Measurements from ENCODE around the gene IPO5. TPM values are rescaled to one million over a fixed set of nuclear protein-coding genes. Genes with fewer than 3 reads are reported as not detected.

IPO5 gene
- total RNA-seq, 1 experiment from 2014 or later = 126 TPM

DNA sequence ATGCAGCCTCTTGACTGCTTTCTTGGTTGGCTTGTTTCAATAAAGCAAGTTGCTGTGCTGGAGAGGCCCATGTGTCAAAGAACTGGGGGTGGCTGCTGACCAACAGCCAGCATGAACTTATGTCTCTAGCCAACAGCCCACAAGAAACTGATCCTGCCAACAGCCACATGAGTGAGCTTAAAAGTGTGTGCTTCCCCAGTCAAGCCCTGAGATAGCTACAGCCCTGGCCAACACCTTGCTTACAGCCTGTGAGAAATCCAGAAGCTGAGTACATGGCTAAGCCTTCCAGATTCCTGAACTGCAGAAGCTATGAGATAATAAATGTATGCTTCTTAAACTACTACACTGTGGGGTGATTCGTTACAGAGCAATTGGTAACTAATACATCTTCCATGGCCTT, 38.9 kb upstream of the IPO5 start:
- H3K4me2 ChIP-seq = no peak overlapping the region
- no peaks in the 10 kb centered on the region for H3K9me2 ChIP-seq (ENCODE audit: insufficient read depth)
- no peaks in the 10 kb centered on the region for H4K20me1 ChIP-seq (ENCODE audit: insufficient read depth)
- H3K4me1 ChIP-seq (replicated peaks; ENCODE audit: insufficient read depth) = no peaks in the 10 kb centered on the region
- POLR2A ChIA-PET (ENCODE audit: unreplicated experiment) = no interaction called here
- H2AFZ ChIP-seq = no peak overlapping the region
- DNase-seq = no peak
- H3K27me3 ChIP-seq (ENCODE audit: insufficient read depth, low read depth) = no peaks in the 10 kb centered on the region
- H3K36me3 ChIP-seq (ENCODE audit: low read depth) = no peaks in the 10 kb centered on the region
- no peak overlapping the region for H3K27ac ChIP-seq
- H3K4me3 ChIP-seq = no peak overlapping the region
- H3K9me3 ChIP-seq (ENCODE audit: insufficient read depth, low read depth) = no peaks in the 10 kb centered on the region
- CTCF ChIA-PET = no interaction called here
- H3K79me2 ChIP-seq (ENCODE audit: low read depth) = no peaks in the 10 kb centered on the region
- intact Hi-C loops (cut with micrococcal nuclease; ENCODE audit: unreplicated experiment) = no loop called here
- no TSS peak for BruUV-seq (replicated peaks)
- no peaks in the 10 kb centered on the region for H3F3A ChIP-seq (ENCODE audit: insufficient read depth, low read depth)
- TF ChIP-seq, protein P1, sequence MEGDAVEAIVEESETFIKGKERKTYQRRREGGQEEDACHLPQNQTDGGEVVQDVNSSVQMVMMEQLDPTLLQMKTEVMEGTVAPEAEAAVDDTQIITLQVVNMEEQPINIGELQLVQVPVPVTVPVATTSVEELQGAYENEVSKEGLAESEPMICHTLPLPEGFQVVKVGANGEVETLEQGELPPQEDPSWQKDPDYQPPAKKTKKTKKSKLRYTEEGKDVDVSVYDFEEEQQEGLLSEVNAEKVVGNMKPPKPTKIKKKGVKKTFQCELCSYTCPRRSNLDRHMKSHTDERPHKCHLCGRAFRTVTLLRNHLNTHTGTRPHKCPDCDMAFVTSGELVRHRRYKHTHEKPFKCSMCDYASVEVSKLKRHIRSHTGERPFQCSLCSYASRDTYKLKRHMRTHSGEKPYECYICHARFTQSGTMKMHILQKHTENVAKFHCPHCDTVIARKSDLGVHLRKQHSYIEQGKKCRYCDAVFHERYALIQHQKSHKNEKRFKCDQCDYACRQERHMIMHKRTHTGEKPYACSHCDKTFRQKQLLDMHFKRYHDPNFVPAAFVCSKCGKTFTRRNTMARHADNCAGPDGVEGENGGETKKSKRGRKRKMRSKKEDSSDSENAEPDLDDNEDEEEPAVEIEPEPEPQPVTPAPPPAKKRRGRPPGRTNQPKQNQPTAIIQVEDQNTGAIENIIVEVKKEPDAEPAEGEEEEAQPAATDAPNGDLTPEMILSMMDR (conservative IDR thresholded peaks at IDR 0.05) = no peak
- no peak for TF ChIP-seq EZH2 (IDR thresholded peaks at IDR 0.05; ENCODE audit: low read depth)

DNA sequence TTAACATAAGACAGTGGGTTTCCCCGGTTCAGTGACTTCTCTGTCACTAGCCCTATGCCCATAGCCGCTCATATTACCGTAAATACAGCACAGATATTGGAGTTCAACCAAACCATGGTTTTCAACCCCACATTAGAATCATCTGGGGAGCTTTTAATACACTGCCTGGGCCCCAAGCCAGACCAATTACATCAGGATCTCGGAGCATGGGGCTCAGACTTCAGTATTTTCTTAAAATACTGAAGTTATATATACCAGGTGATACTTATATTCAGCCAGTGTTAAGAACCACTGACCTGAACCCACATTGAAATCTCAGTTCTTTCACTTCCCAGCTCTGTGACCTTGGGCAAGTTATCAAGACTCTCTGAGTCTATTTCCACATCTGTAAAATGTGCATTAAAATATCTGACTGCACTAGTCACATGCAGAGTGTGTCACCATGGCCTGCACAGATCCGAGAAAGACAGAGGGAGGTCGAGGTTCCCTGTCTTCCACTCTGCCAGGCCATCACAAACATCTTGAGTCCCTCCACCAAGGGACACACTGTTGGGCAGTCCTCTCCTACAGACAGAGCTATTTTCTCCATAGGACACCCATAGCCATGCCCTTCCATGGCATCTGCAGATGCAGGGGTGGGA, 32.2 kb upstream of the IPO5 start:
- intact Hi-C loops (cut with micrococcal nuclease; ENCODE audit: unreplicated experiment) = no loop called here
- H4K20me1 ChIP-seq (ENCODE audit: insufficient read depth) = no peaks in the 10 kb centered on the region
- no peaks in the 10 kb centered on the region for H3K36me3 ChIP-seq (ENCODE audit: low read depth)
- TF ChIP-seq EZH2 (IDR thresholded peaks at IDR 0.05; ENCODE audit: low read depth) = no peak
- TF ChIP-seq, protein P1 (conservative IDR thresholded peaks at IDR 0.05) = no peak
- H3F3A ChIP-seq (ENCODE audit: insufficient read depth, low read depth) = no peaks in the 10 kb centered on the region
- no peak overlapping the region for H3K27ac ChIP-seq
- H3K9me2 ChIP-seq (ENCODE audit: insufficient read depth) = no peaks in the 10 kb centered on the region
- H3K27me3 ChIP-seq (ENCODE audit: insufficient read depth, low read depth) = no peaks in the 10 kb centered on the region
- no peak overlapping the region for H3K4me2 ChIP-seq
- H3K4me1 ChIP-seq (replicated peaks; ENCODE audit: insufficient read depth) = no peaks in the 10 kb centered on the region
- no peaks in the 10 kb centered on the region for H3K79me2 ChIP-seq (ENCODE audit: low read depth)
- ChIA-PET POLR2A (ENCODE audit: unreplicated experiment) (no interaction called here), CTCF (no interaction called here)
- DNase-seq = no peak
- no peak overlapping the region for H3K4me3 ChIP-seq
- no peak overlapping the region for H2AFZ ChIP-seq
- no TSS peak for BruUV-seq (replicated peaks)
- H3K9me3 ChIP-seq (ENCODE audit: insufficient read depth, low read depth) = no peaks in the 10 kb centered on the region

DNA sequence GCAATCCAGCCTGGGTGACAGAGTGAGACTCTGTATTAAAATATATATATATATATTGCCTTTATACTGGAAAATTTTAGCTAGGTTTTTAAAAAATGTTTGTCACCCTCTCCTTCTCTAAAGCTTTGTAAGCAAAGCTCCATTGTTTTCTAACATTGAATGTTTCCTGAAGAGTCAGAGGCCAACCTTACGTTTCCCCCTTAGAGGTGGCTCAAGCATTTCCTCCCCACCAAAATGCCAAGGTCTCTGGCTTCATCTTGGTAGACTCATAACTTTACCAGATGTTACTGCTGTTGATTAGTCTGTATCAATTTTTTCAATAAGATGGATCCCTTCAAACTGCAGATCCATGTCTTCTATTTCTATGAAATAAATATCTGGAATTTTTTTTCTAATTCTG, 25.2 kb upstream of the IPO5 start:
- no peak overlapping the region for H3K4me2 ChIP-seq
- no peaks in the 10 kb centered on the region; the same call in 1 of the 2 replicates for H3K9me2 ChIP-seq (ENCODE audit: insufficient read depth)
- no peaks in the 10 kb centered on the region for H3K4me1 ChIP-seq (replicated peaks; ENCODE audit: insufficient read depth)
- H3K27ac ChIP-seq = no peak overlapping the region
- H3K27me3 ChIP-seq (ENCODE audit: insufficient read depth, low read depth) = no peaks in the 10 kb centered on the region
- intact Hi-C loops (cut with micrococcal nuclease; ENCODE audit: unreplicated experiment) = no loop called here
- no peaks in the 10 kb centered on the region for H3F3A ChIP-seq (ENCODE audit: insufficient read depth, low read depth)
- ChIA-PET CTCF (interaction anchor here (0.7 kb wide), 1 partner anchor 31 kb away, joined by 3 read pairs; no protein-coding TSS in a partner anchor), POLR2A (ENCODE audit: unreplicated experiment) (no interaction called here)
- H3K4me3 ChIP-seq = no peak overlapping the region
- TF ChIP-seq, protein P1 (conservative IDR thresholded peaks at IDR 0.05) = no peak
- TF ChIP-seq EZH2 (IDR thresholded peaks at IDR 0.05; ENCODE audit: low read depth) = no peak
- H3K79me2 ChIP-seq (ENCODE audit: low read depth) = no peaks in the 10 kb centered on the region
- H3K9me3 ChIP-seq (ENCODE audit: insufficient read depth, low read depth) = no peaks in the 10 kb centered on the region
- H2AFZ ChIP-seq = no peak overlapping the region
- no peaks in the 10 kb centered on the region for H4K20me1 ChIP-seq (ENCODE audit: insufficient read depth)
- H3K36me3 ChIP-seq (ENCODE audit: low read depth) = no peaks in the 10 kb centered on the region
- no peak for DNase-seq
- BruUV-seq (replicated peaks) = no TSS peak
